GM21381 (cell line): ENCODE results near the gene ARHGEF7.
"Not testable (repeated sequence)": the region's sequence is repeated elsewhere in the genome, so short reads cannot be mapped to it uniquely, and the experiment has no call there.

Source experiments
- ATAC-seq: cut with Tn5 transposase; IDR thresholded peaks from one replicate; pipeline ENCODE4 v1.9.1; 2021; ENCODE audit warnings: mild to moderate bottlenecking, moderate library complexity; ENCODE audit not compliant: unreplicated experiment

Gene ARHGEF7

DNA sequence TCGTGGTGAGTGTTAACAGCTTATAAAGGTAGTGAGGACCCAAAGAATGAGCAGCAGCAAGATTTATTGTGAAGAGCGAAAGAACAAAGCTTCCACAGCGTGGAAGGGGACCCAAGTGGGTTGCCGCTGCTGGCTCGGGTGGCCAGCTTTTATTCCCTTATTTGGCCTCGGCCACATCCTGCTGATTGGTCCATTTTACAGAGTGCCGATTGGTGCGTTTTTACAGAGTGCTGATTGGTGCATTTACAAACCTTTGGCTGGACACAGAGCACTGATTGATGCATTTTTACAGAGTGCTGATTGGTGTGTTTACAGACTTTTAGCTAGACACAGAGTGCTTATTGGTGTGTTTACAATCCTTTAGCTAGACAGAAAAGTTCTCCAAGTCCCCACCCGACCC lies 74.4 kb downstream of the ARHGEF7 start:
- not testable (repeated sequence) for ATAC-seq

- not testable (repeated sequence) for ATAC-seq
These were observed 78.1 kb downstream of the ARHGEF7 start for GRCh38 chr13:111193223-111193622.

- ATAC-seq: not testable (repeated sequence)
These were observed 79.5 kb downstream of the ARHGEF7 start for GRCh38 chr13:111194651-111195050.

GRCh38 chr13:111198732-111199378 lies 83.7 kb downstream of the ARHGEF7 start:
- not testable (repeated sequence) for ATAC-seq

- no peak for ATAC-seq
These were observed 86.3 kb downstream of the ARHGEF7 start for GRCh38 chr13:111201304-111201940.

DNA sequence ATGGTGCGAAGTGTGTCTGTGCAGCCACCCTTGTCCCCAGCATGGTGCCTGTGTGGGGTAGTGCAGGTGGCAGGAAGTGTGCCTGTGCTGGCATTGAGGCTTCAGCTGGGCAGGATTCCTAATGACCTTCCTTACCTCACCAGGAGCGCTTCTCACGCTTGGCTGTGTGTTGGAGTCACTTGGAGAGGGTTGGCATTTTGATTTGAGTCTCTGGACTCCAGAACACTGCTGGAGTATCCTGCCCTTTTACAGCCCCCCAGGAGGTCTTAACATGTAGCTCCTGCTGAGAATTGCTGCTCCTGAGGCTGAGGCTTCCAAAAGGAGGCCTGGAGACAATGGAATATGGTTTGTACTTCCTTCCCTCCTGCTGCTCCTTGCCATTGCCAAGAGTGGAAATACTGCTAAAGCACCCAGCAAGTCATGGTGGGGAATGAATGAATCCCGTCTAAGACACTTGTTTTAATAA lies 87.1 kb downstream of the ARHGEF7 start:
- ATAC-seq: no peak

- ATAC-seq: peak; percentile 79
These were observed 87.6 kb downstream of the ARHGEF7 start for GRCh38 chr13:111202745-111203144.

DNA sequence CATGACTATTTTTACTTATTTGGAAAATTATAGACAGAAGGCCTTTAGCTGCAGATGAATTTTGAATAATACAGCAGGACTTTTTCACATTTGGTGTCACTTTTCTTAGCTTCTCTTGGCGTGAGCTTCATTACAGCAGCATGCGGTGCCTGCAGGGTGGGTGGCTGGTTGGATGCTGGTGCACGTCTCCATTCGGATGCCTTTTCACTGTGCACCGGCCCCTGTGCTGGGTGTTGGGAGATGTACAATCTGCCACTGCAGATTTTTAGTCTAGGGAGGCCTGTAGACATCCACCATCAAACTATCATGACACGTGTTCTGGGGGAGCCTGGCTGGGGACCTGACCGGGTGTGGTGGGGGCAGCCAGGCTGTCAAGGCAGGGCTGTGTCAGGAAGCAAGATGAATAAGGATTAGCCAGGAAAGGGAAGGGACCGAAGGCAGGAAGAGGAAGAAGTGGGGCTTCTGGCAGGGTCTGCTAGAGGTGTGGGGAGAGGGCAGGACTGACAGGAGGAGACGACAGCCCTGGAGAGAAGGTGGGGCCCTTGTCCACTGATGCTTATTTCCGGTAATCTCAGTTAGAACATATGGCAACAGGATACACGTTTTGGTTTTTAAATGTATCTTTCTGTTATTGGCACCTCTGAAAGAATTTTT lies 88.8 kb downstream of the ARHGEF7 start:
- ATAC-seq: no peak

DNA sequence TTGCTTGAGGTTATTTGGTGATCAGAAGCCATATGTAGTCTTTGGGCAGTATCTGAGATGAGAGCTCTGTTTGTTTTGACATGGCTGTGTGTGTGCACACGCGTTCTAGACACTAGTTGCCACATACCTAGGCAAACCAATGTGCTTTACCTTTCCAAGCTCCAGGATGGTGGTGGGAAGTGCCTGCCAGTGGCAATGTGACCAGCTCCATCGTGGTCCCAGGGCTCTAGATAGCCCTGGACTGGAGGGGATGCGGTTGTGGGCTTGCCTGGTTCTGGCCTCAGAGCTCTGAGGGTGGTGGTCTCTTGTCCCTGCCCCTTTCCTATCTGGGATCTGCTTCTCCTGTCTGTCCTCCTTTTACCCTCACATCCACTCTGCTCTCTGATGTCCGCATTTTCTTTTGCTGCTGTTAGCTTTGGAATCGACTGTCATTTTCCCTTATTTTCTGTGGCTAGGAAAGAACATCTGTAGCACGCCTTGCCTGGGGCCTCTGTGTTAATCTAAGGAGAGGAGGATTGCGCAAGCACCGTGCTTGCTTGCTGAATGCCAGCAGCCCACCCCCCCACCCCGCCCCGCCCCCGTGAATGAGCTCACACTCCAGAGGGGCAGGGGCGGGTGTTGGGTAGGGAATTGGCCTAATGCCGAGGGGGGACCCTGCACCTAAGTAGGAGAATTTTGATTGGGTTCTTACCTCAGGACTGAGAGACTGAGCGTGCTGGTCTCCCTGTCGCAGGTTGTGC lies 89.5 kb downstream of the ARHGEF7 start:
- no peak for ATAC-seq

- ATAC-seq: no peak
These were observed 91.0 kb downstream of the ARHGEF7 start for GRCh38 chr13:111206148-111206547.

DNA sequence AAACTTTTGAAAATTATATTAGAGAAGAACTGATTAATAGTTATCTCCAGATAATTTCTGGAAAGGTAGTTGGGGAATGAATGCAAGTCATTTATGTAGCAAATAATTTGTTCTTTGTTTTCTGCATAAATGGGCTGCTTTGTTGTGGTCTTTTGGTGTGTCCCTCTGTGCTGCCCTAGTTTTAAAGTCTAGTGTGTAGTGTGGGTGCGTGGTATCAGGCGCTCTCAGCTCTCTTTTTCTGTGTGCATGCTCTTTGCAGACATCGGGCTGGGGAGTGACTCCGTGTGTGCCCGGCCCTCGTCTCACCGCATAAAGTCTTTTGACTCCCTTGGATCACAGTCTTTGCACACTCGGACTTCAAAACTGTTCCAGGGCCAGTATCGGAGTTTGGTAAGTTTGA lies 94.5 kb downstream of the ARHGEF7 start:
- no peak for ATAC-seq

- ATAC-seq: no peak
These were observed 95.0 kb downstream of the ARHGEF7 start for GRCh38 chr13:111210091-111210490.

DNA sequence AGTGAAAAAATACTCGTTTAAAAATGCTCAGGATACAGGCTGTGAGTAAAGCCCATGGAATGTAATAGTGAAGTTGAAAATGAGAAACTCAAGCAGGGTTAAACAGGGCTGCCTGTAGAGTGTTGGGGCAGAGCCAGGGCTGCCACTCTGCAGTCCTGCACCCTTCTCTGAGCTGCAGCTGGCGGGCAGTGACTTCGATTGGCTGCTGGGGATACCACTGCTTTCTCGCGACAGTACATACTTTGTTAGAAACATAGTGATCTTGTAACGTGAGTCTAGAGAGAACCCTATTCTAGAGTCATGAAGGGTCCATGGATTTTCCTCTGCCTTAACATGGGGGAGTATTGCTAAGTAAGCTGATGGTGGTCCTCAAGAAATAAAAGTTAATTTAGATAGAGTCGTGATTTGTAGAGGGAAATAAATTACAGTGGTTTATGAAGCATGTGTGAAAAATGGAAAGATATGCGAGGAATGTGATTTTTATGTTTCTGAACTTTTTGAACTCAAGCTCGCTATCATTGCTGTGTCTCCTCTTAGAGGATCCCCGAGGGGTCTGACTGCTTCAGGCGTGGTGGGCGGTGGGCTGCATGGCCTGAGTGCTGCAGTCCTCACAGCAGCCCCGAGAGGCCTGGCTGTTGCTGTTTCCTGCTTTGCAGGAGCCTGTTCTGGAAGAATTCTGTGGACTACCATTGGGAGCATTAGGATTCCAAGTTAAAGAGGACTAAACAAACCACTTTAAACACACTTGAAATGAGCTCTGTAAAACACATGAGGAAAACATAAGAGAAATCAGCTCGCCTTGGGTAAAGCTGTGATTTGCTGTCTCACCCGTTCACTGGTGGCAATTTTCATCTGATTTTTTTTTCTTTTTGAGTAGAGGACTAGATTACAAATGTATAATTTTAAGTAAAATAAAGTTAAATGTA lies 95.7 kb downstream of the ARHGEF7 start:
- ATAC-seq: no peak

DNA sequence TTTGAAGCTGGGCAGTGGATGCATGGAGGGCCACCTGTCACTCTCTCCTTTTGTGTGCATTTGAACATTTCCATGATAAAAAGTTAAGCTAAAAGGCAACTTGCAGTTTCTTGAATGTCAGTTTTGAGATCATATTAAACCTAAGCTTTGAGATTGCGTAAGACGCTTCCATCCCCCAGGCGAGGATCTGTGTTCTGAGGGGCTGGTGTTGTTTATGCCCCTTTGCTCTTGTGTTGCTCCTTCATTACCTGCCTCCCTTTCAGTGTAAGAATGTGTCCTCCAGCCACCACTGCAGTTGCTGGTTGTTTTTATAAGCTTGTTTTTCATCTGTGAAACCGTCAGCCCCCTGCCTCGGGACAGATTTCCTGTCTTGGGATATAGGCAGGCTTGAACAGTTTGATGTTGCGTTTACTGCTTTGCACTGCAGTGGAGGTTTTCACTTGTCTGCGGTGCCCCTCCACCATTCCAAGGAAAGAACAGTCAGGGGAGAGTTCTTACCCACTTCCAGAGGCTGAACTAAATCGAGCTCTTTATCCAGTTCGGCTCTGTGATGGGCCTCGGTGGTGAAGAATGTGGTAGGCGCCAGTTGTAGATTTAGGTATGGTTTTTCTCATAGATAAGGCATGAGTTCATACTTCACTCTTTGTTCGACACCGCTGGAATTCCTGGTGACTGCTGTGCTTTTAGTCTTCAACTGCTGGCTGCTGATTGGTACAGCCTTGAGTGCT lies 96.8 kb downstream of the ARHGEF7 start:
- no peak for ATAC-seq

GRCh38 chr13:111212517-111212873 lies 97.4 kb downstream of the ARHGEF7 start:
- no peak for ATAC-seq

- ATAC-seq: no peak
These were observed 99.0 kb downstream of the ARHGEF7 start for GRCh38 chr13:111213964-111214726.

DNA sequence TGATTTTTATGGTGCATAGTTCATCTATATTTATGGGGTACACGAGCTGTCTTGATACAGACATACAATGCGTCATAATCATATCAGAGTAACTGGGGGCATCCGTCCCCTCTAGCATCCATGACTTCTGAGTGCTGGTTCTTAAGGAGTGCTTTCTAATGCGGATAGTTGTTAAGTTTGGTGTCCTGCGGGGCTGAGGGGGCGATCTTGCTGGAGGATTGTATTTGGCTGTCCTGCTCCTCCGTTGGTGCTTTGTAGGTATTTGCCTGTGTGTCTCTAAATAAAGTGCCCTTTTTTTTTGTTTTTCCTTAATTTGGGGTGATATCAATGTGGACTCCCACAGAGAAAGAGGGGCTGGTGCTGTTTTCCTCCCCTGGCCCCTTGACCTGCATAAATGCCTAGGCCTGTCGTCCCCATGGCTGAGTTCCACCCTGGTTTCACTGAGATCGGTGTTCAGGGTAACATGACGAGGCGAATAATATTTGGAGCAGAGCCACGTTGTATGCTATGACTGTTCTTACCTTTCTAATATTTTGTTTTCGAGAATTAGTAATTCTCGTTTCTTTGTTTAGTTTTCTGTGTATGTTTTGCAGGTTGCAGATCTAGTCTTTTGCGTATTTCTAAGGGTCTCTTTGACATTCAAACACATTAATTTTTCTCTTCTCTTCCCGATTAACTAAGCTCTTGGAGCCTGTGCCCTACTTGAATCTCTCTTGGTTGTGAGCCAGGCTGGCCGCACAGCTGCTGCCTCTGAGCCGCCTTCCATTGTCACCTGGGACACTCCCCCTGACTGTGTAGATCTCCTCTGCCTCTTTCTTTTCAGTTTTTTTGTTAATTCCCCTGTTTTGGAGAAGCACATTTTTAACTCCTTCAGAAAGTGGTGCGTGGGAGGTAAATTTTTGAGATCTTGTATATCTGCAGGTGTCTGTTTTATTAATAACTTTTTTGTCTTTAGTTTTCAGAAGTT lies 100.3 kb downstream of the ARHGEF7 start:
- ATAC-seq: no peak
